H1 (cell line): ENCODE measurements around the gene BIN1. TPM values are rescaled to one million over a fixed set of nuclear protein-coding genes. Genes with fewer than 3 reads are reported as not detected.

Experiments
- CTCF ChIA-PET: fragments of 300-600 bp; sonication (Branson Sonifier 250); formaldehyde crosslinking; loops from one replicate; lab custom pipeline; 2021; ENCODE audit not compliant: partially characterized antibody; lab: Charles Lee
- POLR2A ChIA-PET: fragments of 300-600 bp; sonication (Branson Sonifier 250); formaldehyde crosslinking; loops from one replicate; lab custom pipeline; 2021; ENCODE audit warnings: inconsistent platforms; ENCODE audit not compliant: partially characterized antibody; lab: Charles Lee
- DNase-seq, 2 experiments: peaks; one replicate each; pipeline versions ENCODE4 v3.0.0 to v3.0.0-alpha.2; 2010 to 2022; ENCODE audit warnings: low spot score in 2 of 2, low read depth in 1 of 2, mixed read lengths in 1 of 2
- FAIRE-seq: peaks from 2 replicates; lab custom pipeline; 2011; peaks lifted over from hg19 to GRCh38; lab: Jason Lieb, UNC
- H2AFZ ChIP-seq: 2 replicates; pipeline ENCODE4 v1.8.1; 2012; ENCODE audit warnings: low read length, inconsistent platforms
- H2AK5ac ChIP-seq: 2 replicates; pipeline ENCODE4 v1.6.1; 2013; ENCODE audit warnings: low read depth, low read length
- H2BK120ac ChIP-seq: replicated peaks from 2 replicates; pipeline ENCODE3; 2013; ENCODE audit warnings: low read depth, low read length, inconsistent platforms
- H2BK12ac ChIP-seq: 2 replicates; pipeline ENCODE4 v1.6.1; 2013; ENCODE audit warnings: low read depth, low read length
- H2BK15ac ChIP-seq: 2 replicates; pipeline ENCODE4 v1.6.1; 2013; ENCODE audit warnings: low read length
- H2BK20ac ChIP-seq: 2 replicates; pipeline ENCODE4 v1.6.1; 2013; ENCODE audit warnings: low read length
- H2BK5ac ChIP-seq: 2 replicates; pipeline ENCODE4 v1.6.1; 2013; ENCODE audit warnings: low read depth, low read length
- H3K14ac ChIP-seq: 2 replicates; pipeline ENCODE4 v1.6.1; 2013; ENCODE audit warnings: inconsistent platforms; ENCODE audit not compliant: insufficient read length
- H3K18ac ChIP-seq: 2 replicates; pipeline ENCODE4 v1.6.1; 2013; ENCODE audit warnings: low read length; ENCODE audit errors: extremely low read depth
- H3K23ac ChIP-seq: 2 replicates; pipeline ENCODE4 v1.6.1; 2013; ENCODE audit warnings: inconsistent platforms; ENCODE audit not compliant: insufficient read length
- H3K23me2 ChIP-seq: 2 replicates; pipeline ENCODE4 v1.6.1; 2013; ENCODE audit warnings: low read depth, low read length
- H3K27ac ChIP-seq: 2 replicates; pipeline ENCODE4 v1.6.1; 2011; ENCODE audit warnings: low read depth, low read length, inconsistent platforms
- H3K27me3 ChIP-seq, 4 experiments: replicated peaks in 1 of 4; 1 replicate in 1 of 4; 2 replicates in 3 of 4; pipeline versions ENCODE4 v1.6.1 to v1.8.1; 2011 to 2013; ENCODE audit warnings: low read length in 3 of 4, mild to moderate bottlenecking in 3 of 4, inconsistent platforms in 2 of 4, mixed read lengths in 2 of 4, moderate library complexity in 1 of 4; ENCODE audit not compliant: control insufficient read depth in 3 of 4, insufficient read depth in 3 of 4; ENCODE audit errors: extremely low read depth in 1 of 4
- H3K36me3 ChIP-seq, 4 experiments: 2 replicates each; pipeline versions ENCODE4 v1.6.1 to v1.8.1; 2011 to 2013; ENCODE audit warnings: mild to moderate bottlenecking in 4 of 4, low read length in 3 of 4, moderate library complexity in 2 of 4, control low read depth in 1 of 4, inconsistent platforms in 1 of 4; ENCODE audit not compliant: insufficient read depth in 4 of 4, control insufficient read depth in 2 of 4
- H3K4ac ChIP-seq: replicated peaks from 2 replicates; pipeline ENCODE3; 2013; ENCODE audit warnings: low read length, low read depth, mixed read lengths, inconsistent platforms; ENCODE audit not compliant: insufficient read length
- H3K4me1 ChIP-seq, 4 experiments: replicated peaks in 1 of 4; 1 replicate in 1 of 4; 2 replicates in 3 of 4; pipeline versions ENCODE4 v1.6.1 to v1.8.1; 2011 to 2013; ENCODE audit warnings: low read length in 3 of 4, inconsistent platforms in 2 of 4, mixed read lengths in 1 of 4; ENCODE audit not compliant: insufficient read depth in 4 of 4, control insufficient read depth in 3 of 4
- H3K4me2 ChIP-seq, 2 experiments: 2 replicates each; pipeline versions ENCODE4 v1.6.1 to v1.8.1; 2011 to 2013; ENCODE audit warnings: low read depth in 2 of 2, low read length in 2 of 2, control low read depth in 1 of 2, inconsistent platforms in 1 of 2, mild to moderate bottlenecking in 1 of 2; ENCODE audit not compliant: insufficient read depth in 1 of 2
- H3K4me3 ChIP-seq, 4 experiments: fragments of 200-600, 300-600 bp in 1 of 4; sonication (generic), shearing (Covaris generic), sonication (Bioruptor Twin) in 1 of 4; 2 replicates each; pipeline versions ENCODE4 v1.5.1 to v1.8.1; 2011 to 2016; ENCODE audit warnings: low read length in 4 of 4, low read depth in 3 of 4, control low read depth in 2 of 4, inconsistent platforms in 2 of 4, mild to moderate bottlenecking in 2 of 4, mixed read lengths in 1 of 4, moderate library complexity in 1 of 4; ENCODE audit not compliant: insufficient read depth in 2 of 4; ENCODE audit errors: extremely low read depth in 1 of 4
- H3K56ac ChIP-seq: replicated peaks from 2 replicates; pipeline ENCODE3; 2013; ENCODE audit warnings: low read depth, mild to moderate bottlenecking, mixed read lengths, low read length, inconsistent platforms; ENCODE audit not compliant: insufficient read length
- H3K79me1 ChIP-seq: 2 replicates; pipeline ENCODE4 v1.6.1; 2013; ENCODE audit warnings: low read depth, low read length, control low read depth
- H3K79me2 ChIP-seq, 2 experiments: 2 replicates each; pipeline versions ENCODE4 v1.6.1 to v1.8.1; 2012 to 2013; ENCODE audit warnings: low read length in 2 of 2, mild to moderate bottlenecking in 2 of 2, inconsistent platforms in 1 of 2; ENCODE audit not compliant: insufficient read depth in 2 of 2, control insufficient read depth in 1 of 2
- H3K9ac ChIP-seq, 4 experiments: replicated peaks in 1 of 4; 1 replicate in 1 of 4; 2 replicates in 3 of 4; pipeline versions ENCODE4 v1.6.1 to v1.8.1; 2011 to 2013; ENCODE audit warnings: low read depth in 3 of 4, low read length in 3 of 4, control low read depth in 2 of 4, mild to moderate bottlenecking in 2 of 4, moderate library complexity in 2 of 4, inconsistent platforms in 1 of 4; ENCODE audit errors: extremely low read depth in 1 of 4
- H3K9me3 ChIP-seq, 2 experiments: 2 replicates each; pipeline versions ENCODE4 v1.6.1 to v1.8.1; 2012 to 2013; ENCODE audit warnings: mild to moderate bottlenecking in 2 of 2, moderate library complexity in 2 of 2, control low read depth in 1 of 2, inconsistent platforms in 1 of 2, low read depth in 1 of 2, low read length in 1 of 2, mixed read lengths in 1 of 2; ENCODE audit not compliant: insufficient read depth in 2 of 2
- H4K20me1 ChIP-seq, 2 experiments: replicated peaks in 1 of 2; 2 replicates each; pipeline versions ENCODE3 to v1.8.1; 2011 to 2013; ENCODE audit warnings: inconsistent platforms in 2 of 2, low read length in 2 of 2, mild to moderate bottlenecking in 1 of 2; ENCODE audit not compliant: insufficient read depth in 2 of 2, control insufficient read depth in 1 of 2
- H4K5ac ChIP-seq: 2 replicates; pipeline ENCODE4 v1.6.1; 2013; ENCODE audit warnings: low read length, low read depth, mixed read lengths, inconsistent platforms; ENCODE audit not compliant: insufficient read length
- H4K8ac ChIP-seq: 2 replicates; pipeline ENCODE4 v1.8.0; 2013; ENCODE audit warnings: mild to moderate bottlenecking, moderate library complexity, low read length, inconsistent platforms; ENCODE audit not compliant: insufficient read depth; ENCODE audit errors: extremely low read depth
- H4K91ac ChIP-seq: replicated peaks from 2 replicates; pipeline ENCODE3; 2013; ENCODE audit warnings: low read length, mixed read lengths, inconsistent platforms; ENCODE audit not compliant: insufficient read length
- BCL11A ChIP-seq, 2 experiments: IDR thresholded peaks; one replicate each; pipeline ENCODE4 v1.6.1; 2011; ENCODE audit warnings: low read depth in 2 of 2, low read length in 2 of 2, mild to moderate bottlenecking in 2 of 2
- BRCA1 ChIP-seq: IDR thresholded peaks from 2 replicates; pipeline ENCODE4 v1.6.1; 2012; ENCODE audit warnings: low read depth, low read length, improper control_type of control experiment
- EZH2 ChIP-seq: fragments of 200-600 bp; sonication (generic); IDR thresholded peaks from 2 replicates; pipeline ENCODE4 v1.7.1; 2012; ENCODE audit warnings: low read depth, mild to moderate bottlenecking, moderate library complexity, low read length, inconsistent platforms; ENCODE audit not compliant: severe bottlenecking
- GABPA ChIP-seq: IDR thresholded peaks from 2 replicates; pipeline ENCODE4 v1.6.1; 2011; ENCODE audit warnings: mild to moderate bottlenecking, low read length, moderate library complexity, borderline replicate concordance; ENCODE audit not compliant: insufficient read depth
- GTF2F1 ChIP-seq: IDR thresholded peaks from 2 replicates; pipeline ENCODE4 v1.6.1; 2012; ENCODE audit warnings: low read depth, low read length, improper control_type of control experiment, borderline replicate concordance
- KDM1A ChIP-seq: fragments of 200-600, 300-600 bp; sonication (generic); IDR thresholded peaks from 2 replicates; pipeline ENCODE4 v1.7.1; 2016; ENCODE audit warnings: mild to moderate bottlenecking, low read length, borderline replicate concordance
- POU5F1 ChIP-seq: IDR thresholded peaks from 2 replicates; pipeline ENCODE4 v1.6.1; 2011; ENCODE audit warnings: low read depth, mild to moderate bottlenecking, low read length, moderate library complexity
- SIRT6 ChIP-seq: IDR thresholded peaks from one replicate; pipeline ENCODE4 v1.7.1; 2012; ENCODE audit warnings: low read length, inconsistent platforms
- TCF12 ChIP-seq: IDR thresholded peaks from 2 replicates; pipeline ENCODE4 v1.6.1; 2011; ENCODE audit warnings: low read depth, mild to moderate bottlenecking, low read length
- ZNF274 ChIP-seq: IDR thresholded peaks from 2 replicates; pipeline ENCODE4 v1.7.0; 2012; ENCODE audit warnings: low read length, borderline replicate concordance; ENCODE audit errors: extremely low read depth
- WGBS, 2 experiments: shearing (Covaris generic) in 1 of 2; methylation state at CpG; one replicate each; pipeline versions ENCODE4 v1.1.6 to v1.1.7; 2013 to 2015; ENCODE audit warnings: low lambda C conversion rate in 2 of 2, mixed read lengths in 2 of 2, inconsistent platforms in 1 of 2, low coverage in 1 of 2, missing lambda C conversion rate in 1 of 2; ENCODE audit not compliant: insufficient replicate concordance in 2 of 2, insufficient coverage in 1 of 2, insufficient read length in 1 of 2; ENCODE audit errors: extremely low coverage in 1 of 2, missing lambda C conversion rate in 1 of 2; 5-methylcytosine and 5-hydroxymethylcytosine counted together
- polyA plus RNA-seq, 7 experiments: library from polyadenylated mRNA; depleted of rRNA in 3 of 7; stranded (reverse) in 5 of 7; unstranded in 2 of 7; fragments of >200 nt in 5 of 7; fragments of 200-250 nt in 2 of 7; gene quantifications; 1 replicate in 5 of 7; 2 replicates in 1 of 7; 4 replicates in 1 of 7; pipeline versions ENCODE4 v1.2.1 to v1.2.3, GENCODE V29; 2011 to 2013; ENCODE audit warnings: missing spikeins in 2 of 7, mixed read lengths in 2 of 7
- total RNA-seq: library from RNA; stranded (reverse); fragmentation: NEBNext Ultra II Directional; extraction: Animal tissue kit (Norgen Biotek cat#: 25700); gene quantifications from 2 replicates; pipeline ENCODE4 v1.2.1, GENCODE V29; 2021
- TF ChIP-seq, protein P1 (sequence below): IDR thresholded peaks from 2 replicates; pipeline ENCODE4 v1.6.1; 2012; ENCODE audit warnings: inconsistent platforms
- TF ChIP-seq, protein P2 (sequence below): IDR thresholded peaks from 2 replicates; pipeline ENCODE4 v1.6.1; 2012; ENCODE audit warnings: low read length, inconsistent platforms

The BIN1 gene
- total and polyA plus RNA-seq, 2 of the 8 experiments (the other 6 are each of a cell fraction or from before 2014, with no cell fraction given) = 23.6 to 35.6 TPM

DNA sequence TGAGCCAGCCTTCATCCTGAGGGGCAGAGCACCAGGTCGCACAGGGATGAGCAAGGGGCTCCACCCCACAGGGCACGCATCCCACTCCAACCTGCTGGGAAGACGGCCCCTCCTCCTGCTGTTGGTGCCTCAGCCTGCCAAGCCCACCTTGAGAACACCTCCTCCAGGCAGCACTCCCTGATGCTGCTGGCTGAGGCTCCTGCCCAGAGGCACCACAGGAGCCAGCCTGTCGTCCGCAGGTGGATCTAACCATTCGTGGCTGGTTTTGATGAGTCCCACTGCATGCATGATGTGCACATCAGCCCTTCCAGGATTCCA lies 58.4 kb downstream of the BIN1 start:
- Histone ChIP-seq H2AK5ac (no peak overlapping the region), H3K9me3 (peaks cover 0 to 3% of the 10 kb centered on the region in 2 experiments; a peak in 3 of 4 replicates), H4K5ac (no peak overlapping the region), H2BK12ac (no peak overlapping the region), H2AFZ (no peak overlapping the region), H3K18ac (no peak overlapping the region), H2BK20ac (no peak overlapping the region), H3K36me3 (no peaks in the 10 kb centered on the region; a peak in 1 of 8 replicates), H3K4me3 (no peak overlapping the region), H3K27ac (no peak overlapping the region), H3K27me3 (no peaks in the 10 kb centered on the region), H4K91ac (no peak overlapping the region), H2BK15ac (no peak overlapping the region), H3K4me1 (peaks cover 0 to 6% (median under 1%) of the 10 kb centered on the region in 4 experiments; a peak in 3 of 7 replicates), H3K4ac (no peak overlapping the region), H3K79me1 (no peaks in the 10 kb centered on the region; the same call in 1 of the 2 replicates), H3K4me2 (no peak overlapping the region), H4K20me1 (peaks cover 0 to 11% of the 10 kb centered on the region in 2 experiments), H3K14ac (no peak overlapping the region), H3K9ac (no peak overlapping the region), H2BK120ac (no peak overlapping the region), H3K23me2 (peaks cover 9% of the 10 kb centered on the region), H2BK5ac (no peak overlapping the region; the same call in 1 of the 2 replicates), H4K8ac (no peak overlapping the region), H3K56ac (no peak overlapping the region), H3K23ac (no peak overlapping the region), H3K79me2 (no peaks in the 10 kb centered on the region)
- 80% methylated on average over 6 of the region's 6 CpGs; no CpG with 5 or more reads in 1 of the 2 experiments for WGBS, 2 experiments
- DNase-seq (no peak), FAIRE-seq (no peak)
- CTCF ChIA-PET = interaction anchor here (1.0 to 5.0 kb wide), 3 partner anchors 19 to 40 kb away, joined by 3 to 20 read pairs (median 5); no protein-coding TSS in a partner anchor
- POLR2A ChIA-PET = interaction anchor here (0.7 kb wide), 1 partner anchor 73 kb away, joined by 3 read pairs; no protein-coding TSS in a partner anchor
- TF ChIP-seq BCL11A (IDR thresholded peaks at IDR 0.05; ENCODE audit: low read depth in 2 of 2, low read length in 2 of 2) = no peak
- TF ChIP-seq, protein P1, sequence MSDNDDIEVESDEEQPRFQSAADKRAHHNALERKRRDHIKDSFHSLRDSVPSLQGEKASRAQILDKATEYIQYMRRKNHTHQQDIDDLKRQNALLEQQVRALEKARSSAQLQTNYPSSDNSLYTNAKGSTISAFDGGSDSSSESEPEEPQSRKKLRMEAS = no peak
- no peak for TF ChIP-seq BRCA1
- TF ChIP-seq EZH2 = no peak
- no peak for TF ChIP-seq GABPA
- TF ChIP-seq ZNF274 = no peak
- TF ChIP-seq SIRT6 = no peak
- no peak for TF ChIP-seq POU5F1
- TF ChIP-seq, protein P2, sequence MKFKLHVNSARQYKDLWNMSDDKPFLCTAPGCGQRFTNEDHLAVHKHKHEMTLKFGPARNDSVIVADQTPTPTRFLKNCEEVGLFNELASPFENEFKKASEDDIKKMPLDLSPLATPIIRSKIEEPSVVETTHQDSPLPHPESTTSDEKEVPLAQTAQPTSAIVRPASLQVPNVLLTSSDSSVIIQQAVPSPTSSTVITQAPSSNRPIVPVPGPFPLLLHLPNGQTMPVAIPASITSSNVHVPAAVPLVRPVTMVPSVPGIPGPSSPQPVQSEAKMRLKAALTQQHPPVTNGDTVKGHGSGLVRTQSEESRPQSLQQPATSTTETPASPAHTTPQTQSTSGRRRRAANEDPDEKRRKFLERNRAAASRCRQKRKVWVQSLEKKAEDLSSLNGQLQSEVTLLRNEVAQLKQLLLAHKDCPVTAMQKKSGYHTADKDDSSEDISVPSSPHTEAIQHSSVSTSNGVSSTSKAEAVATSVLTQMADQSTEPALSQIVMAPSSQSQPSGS = no peak
- no peak for TF ChIP-seq KDM1A
- no peak for TF ChIP-seq GTF2F1
- no peak for TF ChIP-seq TCF12
